ENCODE data around the gene RASA1. TPM values are rescaled to one million over a fixed set of nuclear protein-coding genes. Genes with fewer than 3 reads are reported as not detected.
"Not testable (repeated sequence)": the region's sequence is repeated elsewhere in the genome, so short reads cannot be mapped to it uniquely, and the experiment has no call there.

The RASA1 gene
- total RNA-seq, 1 experiment from 2014 or later, result 23.0 TPM

DNA sequence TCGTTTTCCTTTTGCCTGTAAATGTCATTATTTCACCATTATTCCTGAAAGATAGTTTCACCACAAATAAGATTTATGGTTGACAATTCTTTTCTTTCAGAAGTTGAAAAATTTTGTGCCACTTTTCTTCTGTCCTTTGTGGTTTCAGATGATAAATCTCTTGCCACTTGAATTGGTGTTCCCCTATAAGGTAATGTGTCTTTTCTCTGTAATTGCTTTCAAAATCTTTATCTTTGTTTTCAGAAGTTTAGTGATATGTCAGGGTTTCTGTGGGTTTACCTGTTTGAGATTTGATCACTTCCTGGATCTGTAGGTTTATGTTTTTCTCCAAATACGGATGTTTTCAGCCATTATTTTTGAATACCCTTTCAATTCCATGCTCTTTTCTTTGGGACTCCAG, 14.6 kb downstream of the RASA1 start:
- Mint-ChIP-seq H3K4me1 (ENCODE audit: low read depth, unreplicated experiment) (peaks cover 7% of the 10 kb centered on the region), H3K27me3 (ENCODE audit: insufficient read depth, unreplicated experiment) (no peaks in the 10 kb centered on the region), H3K27ac (ENCODE audit: unreplicated experiment) (peak overlapping the region; percentile 11), H3K9me3 (ENCODE audit: unreplicated experiment) (no peaks in the 10 kb centered on the region), H3K36me3 (ENCODE audit: insufficient read depth, unreplicated experiment) (peaks cover 28% of the 10 kb centered on the region), H3K4me3 (ENCODE audit: unreplicated experiment) (no peak overlapping the region)
- no peaks in the 10 kb centered on the region for H3K27me3 ChIP-seq (replicated peaks; ENCODE audit: control insufficient read depth, insufficient read depth, low read length)
- ChIA-PET CTCF (no interaction called here), POLR2A (no interaction called here)
- TF ChIP-seq, protein P1, sequence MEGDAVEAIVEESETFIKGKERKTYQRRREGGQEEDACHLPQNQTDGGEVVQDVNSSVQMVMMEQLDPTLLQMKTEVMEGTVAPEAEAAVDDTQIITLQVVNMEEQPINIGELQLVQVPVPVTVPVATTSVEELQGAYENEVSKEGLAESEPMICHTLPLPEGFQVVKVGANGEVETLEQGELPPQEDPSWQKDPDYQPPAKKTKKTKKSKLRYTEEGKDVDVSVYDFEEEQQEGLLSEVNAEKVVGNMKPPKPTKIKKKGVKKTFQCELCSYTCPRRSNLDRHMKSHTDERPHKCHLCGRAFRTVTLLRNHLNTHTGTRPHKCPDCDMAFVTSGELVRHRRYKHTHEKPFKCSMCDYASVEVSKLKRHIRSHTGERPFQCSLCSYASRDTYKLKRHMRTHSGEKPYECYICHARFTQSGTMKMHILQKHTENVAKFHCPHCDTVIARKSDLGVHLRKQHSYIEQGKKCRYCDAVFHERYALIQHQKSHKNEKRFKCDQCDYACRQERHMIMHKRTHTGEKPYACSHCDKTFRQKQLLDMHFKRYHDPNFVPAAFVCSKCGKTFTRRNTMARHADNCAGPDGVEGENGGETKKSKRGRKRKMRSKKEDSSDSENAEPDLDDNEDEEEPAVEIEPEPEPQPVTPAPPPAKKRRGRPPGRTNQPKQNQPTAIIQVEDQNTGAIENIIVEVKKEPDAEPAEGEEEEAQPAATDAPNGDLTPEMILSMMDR (IDR thresholded peaks at IDR 0.05; ENCODE audit: insufficient read depth in 1 of 2, low read depth in 1 of 2, low read length in 1 of 2, severe bottlenecking in 1 of 2, unreplicated experiment in 1 of 2), result no peak
- no TSS peak for BruUV-seq (replicated peaks)
- H3K4me3 ChIP-seq (ENCODE audit: low read depth, low read length), result no peak overlapping the region
- no peaks in the 10 kb centered on the region for H3K36me3 ChIP-seq (ENCODE audit: control insufficient read depth, insufficient read depth, low read length)
- no peak for DNase-seq
- intact Hi-C loops (cut with micrococcal nuclease; ENCODE audit: unreplicated experiment), result no loop called here
- no peaks in the 10 kb centered on the region for H3K9me3 ChIP-seq
- H3K4me1 ChIP-seq, result no peaks in the 10 kb centered on the region

DNA sequence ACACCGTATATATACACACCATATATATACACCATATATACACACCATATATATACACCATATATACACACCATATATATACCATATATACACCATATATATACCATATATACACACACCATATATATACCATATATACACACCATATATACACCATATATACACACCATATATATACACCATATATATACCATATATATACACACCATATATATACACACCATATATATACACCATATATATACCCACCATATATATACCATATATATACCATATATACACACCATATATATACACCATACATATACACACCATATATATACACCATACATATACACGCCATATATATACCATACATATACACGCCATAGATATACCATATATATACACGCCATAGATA, 19.6 kb downstream of the RASA1 start:
- H3K4me1 ChIP-seq; H3K27me3 Mint-ChIP-seq (ENCODE audit: insufficient read depth, unreplicated experiment); CTCF ChIA-PET; DNase-seq; intact Hi-C loops (cut with micrococcal nuclease; ENCODE audit: unreplicated experiment); POLR2A ChIA-PET; H3K9me3 ChIP-seq; H3K9me3 Mint-ChIP-seq (ENCODE audit: unreplicated experiment); H3K27me3 ChIP-seq (replicated peaks; ENCODE audit: control insufficient read depth, insufficient read depth, low read length); BruUV-seq (replicated peaks); H3K27ac Mint-ChIP-seq (ENCODE audit: unreplicated experiment); H3K36me3 Mint-ChIP-seq (ENCODE audit: insufficient read depth, unreplicated experiment); H3K36me3 ChIP-seq (ENCODE audit: control insufficient read depth, insufficient read depth, low read length); H3K4me1 Mint-ChIP-seq (ENCODE audit: low read depth, unreplicated experiment); H3K4me3 ChIP-seq (ENCODE audit: low read depth, low read length); H3K4me3 Mint-ChIP-seq (ENCODE audit: unreplicated experiment): not testable (repeated sequence)

DNA sequence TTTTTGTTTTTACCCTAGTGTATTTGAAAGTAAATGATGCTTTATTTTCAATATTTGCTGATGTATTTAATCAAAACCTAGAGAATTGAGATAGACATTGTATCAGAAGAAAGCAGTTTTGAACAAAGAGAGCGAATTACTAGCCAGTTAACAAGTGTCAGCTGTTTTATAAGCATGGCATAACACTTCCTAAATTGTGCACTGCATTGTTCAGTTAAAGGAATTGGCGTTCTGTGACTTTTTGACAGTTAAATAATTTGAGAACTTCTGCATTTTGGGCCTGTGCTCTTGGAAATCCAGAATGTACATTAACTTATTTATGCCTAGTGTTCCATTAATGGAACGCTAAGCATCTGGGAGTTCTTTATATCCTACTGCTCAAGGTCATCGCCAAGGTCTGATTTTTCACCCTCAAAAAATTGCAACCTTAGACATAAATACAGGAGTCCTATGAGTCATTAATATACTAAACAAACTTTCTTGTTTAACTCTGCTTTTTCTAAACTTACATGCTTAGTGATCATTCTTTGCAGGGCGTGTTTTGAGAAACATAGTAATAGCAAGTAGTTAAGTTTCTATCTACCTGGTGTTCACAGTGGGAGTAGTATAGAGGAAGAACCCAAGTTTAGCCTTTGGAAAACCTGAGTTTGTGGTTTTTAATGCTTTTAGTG, 31.1 kb downstream of the RASA1 start:
- TF ChIP-seq, protein P1 (IDR thresholded peaks at IDR 0.05; ENCODE audit: insufficient read depth in 1 of 2, low read depth in 1 of 2, low read length in 1 of 2, severe bottlenecking in 1 of 2, unreplicated experiment in 1 of 2), result no peak
- Mint-ChIP-seq H3K9me3 (ENCODE audit: unreplicated experiment) (no peaks in the 10 kb centered on the region), H3K4me3 (ENCODE audit: unreplicated experiment) (no peak overlapping the region), H3K4me1 (ENCODE audit: low read depth, unreplicated experiment) (peaks cover 7% of the 10 kb centered on the region), H3K27me3 (ENCODE audit: insufficient read depth, unreplicated experiment) (no peaks in the 10 kb centered on the region), H3K27ac (ENCODE audit: unreplicated experiment) (no peak overlapping the region), H3K36me3 (ENCODE audit: insufficient read depth, unreplicated experiment) (no peaks in the 10 kb centered on the region)
- Histone ChIP-seq H3K27me3 (replicated peaks; ENCODE audit: control insufficient read depth, insufficient read depth, low read length) (no peaks in the 10 kb centered on the region), H3K4me1 (no peaks in the 10 kb centered on the region), H3K4me3 (ENCODE audit: low read depth, low read length) (no peak overlapping the region), H3K36me3 (ENCODE audit: control insufficient read depth, insufficient read depth, low read length) (no peaks in the 10 kb centered on the region), H3K9me3 (no peaks in the 10 kb centered on the region)
- ChIA-PET CTCF (no interaction called here), POLR2A (no interaction called here)
- BruUV-seq (replicated peaks), result no TSS peak
- intact Hi-C loops (cut with micrococcal nuclease; ENCODE audit: unreplicated experiment), result loop anchor here (5.0 kb wide), 1 partner anchor 882 kb away; no protein-coding TSS in a partner anchor
- no peak for DNase-seq

DNA sequence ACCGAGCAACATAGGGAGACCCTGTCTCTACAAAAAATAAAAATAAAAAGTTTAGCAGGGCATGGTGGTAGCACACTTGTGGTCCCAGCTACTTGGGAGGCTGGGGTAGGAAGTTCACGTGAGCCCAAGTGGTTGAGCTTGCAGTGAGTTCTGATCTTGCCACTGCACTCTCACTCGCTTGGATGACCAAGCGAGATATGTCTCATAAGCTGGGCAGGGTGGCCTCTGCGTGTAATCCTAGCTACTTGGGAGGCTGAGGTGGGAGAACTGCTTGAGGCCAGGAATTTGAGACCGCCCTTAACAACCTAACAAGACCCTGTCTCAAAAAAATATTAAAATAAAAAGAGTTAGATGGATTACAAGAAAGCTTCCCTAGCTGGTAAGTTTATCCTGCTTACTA, 32.5 kb downstream of the RASA1 start:
- CTCF ChIA-PET, result no interaction called here
- no TSS peak for BruUV-seq (replicated peaks)
- no peak overlapping the region for H3K4me3 ChIP-seq (ENCODE audit: low read depth, low read length)
- H3K4me3 Mint-ChIP-seq (ENCODE audit: unreplicated experiment), result no peak overlapping the region
- no peaks in the 10 kb centered on the region for H3K27me3 Mint-ChIP-seq (ENCODE audit: insufficient read depth, unreplicated experiment)
- TF ChIP-seq, protein P1 (IDR thresholded peaks at IDR 0.05; ENCODE audit: insufficient read depth in 1 of 2, low read depth in 1 of 2, low read length in 1 of 2, severe bottlenecking in 1 of 2, unreplicated experiment in 1 of 2), result no peak
- intact Hi-C loops (cut with micrococcal nuclease; ENCODE audit: unreplicated experiment), result no loop called here
- H3K9me3 ChIP-seq, result no peaks in the 10 kb centered on the region
- DNase-seq, result no peak
- no peaks in the 10 kb centered on the region for H3K27me3 ChIP-seq (replicated peaks; ENCODE audit: control insufficient read depth, insufficient read depth, low read length)
- H3K36me3 Mint-ChIP-seq (ENCODE audit: insufficient read depth, unreplicated experiment), result peaks cover 5% of the 10 kb centered on the region
- H3K9me3 Mint-ChIP-seq (ENCODE audit: unreplicated experiment), result no peaks in the 10 kb centered on the region
- peaks cover 7% of the 10 kb centered on the region for H3K4me1 Mint-ChIP-seq (ENCODE audit: low read depth, unreplicated experiment)
- POLR2A ChIA-PET, result no interaction called here
- H3K4me1 ChIP-seq, result no peaks in the 10 kb centered on the region
- no peak overlapping the region for H3K27ac Mint-ChIP-seq (ENCODE audit: unreplicated experiment)
- peaks cover 1% of the 10 kb centered on the region for H3K36me3 ChIP-seq (ENCODE audit: control insufficient read depth, insufficient read depth, low read length)

Measured in Caco-2 (cell line).